ENCODE data around the gene TRIM68. TPM values are rescaled to one million over a fixed set of nuclear protein-coding genes. Genes with fewer than 3 reads are reported as not detected.

Gene TRIM68
- total and polyA plus RNA-seq, 4 experiments from 2014 or later = 13.1 to 28.1 (median 19.9) TPM

GRCh38 chr11:4642043-4642442 is 34.0 kb upstream of the TRIM68 start:
- Mint-ChIP-seq H3K4me1 (no peaks in the 10 kb centered on the region), H3K9me3 (no peaks in the 10 kb centered on the region), H3K27ac (no peak overlapping the region), H3K27me3 (peaks cover 12 to 15% of the 10 kb centered on the region in 2 donors), H3K36me3 (no peaks in the 10 kb centered on the region), H3K4me3 (no peak overlapping the region)
- DNase-seq = no peak
- Histone ChIP-seq H3K27me3 (ENCODE audit: insufficient read depth, low read length) (no peaks in the 10 kb centered on the region), H3K4me3 (ENCODE audit: low read length in 2 of 2) (no peak overlapping the region), H3K4me1 (ENCODE audit: insufficient read depth, low read length) (no peaks in the 10 kb centered on the region), H3K27ac (ENCODE audit: low read depth, low read length) (no peak overlapping the region), H3K9me3 (ENCODE audit: control insufficient read depth in 1 of 2, low read length in 2 of 2) (no peaks in the 10 kb centered on the region), H3K36me3 (ENCODE audit: insufficient read depth, low read length) (no peaks in the 10 kb centered on the region)
- ChIA-PET CTCF (ENCODE audit: partially characterized antibody) (no interaction called here), POLR2A (ENCODE audit: partially characterized antibody) (no interaction called here)
- intact Hi-C loops (cut with micrococcal nuclease) = no loop called here

- H3K4me3 ChIP-seq (ENCODE audit: low read length in 2 of 2) = no peak overlapping the region
- POLR2A ChIA-PET (ENCODE audit: partially characterized antibody) = no interaction called here
- H3K9me3 ChIP-seq (ENCODE audit: control insufficient read depth in 1 of 2, low read length in 2 of 2) = no peaks in the 10 kb centered on the region
- H3K9me3 Mint-ChIP-seq = no peaks in the 10 kb centered on the region
- no peak for DNase-seq
- H3K36me3 Mint-ChIP-seq = no peaks in the 10 kb centered on the region
- no peaks in the 10 kb centered on the region for H3K27me3 ChIP-seq (ENCODE audit: insufficient read depth, low read length)
- no peak overlapping the region for H3K4me3 Mint-ChIP-seq
- no peak overlapping the region for H3K27ac Mint-ChIP-seq
- no peaks in the 10 kb centered on the region for H3K4me1 Mint-ChIP-seq
- intact Hi-C loops (cut with micrococcal nuclease) = no loop called here
- H3K27me3 Mint-ChIP-seq = peaks cover 12 to 15% of the 10 kb centered on the region in 2 donors
- no peaks in the 10 kb centered on the region for H3K4me1 ChIP-seq (ENCODE audit: insufficient read depth, low read length)
- CTCF ChIA-PET (ENCODE audit: partially characterized antibody) = no interaction called here
- no peaks in the 10 kb centered on the region for H3K36me3 ChIP-seq (ENCODE audit: insufficient read depth, low read length)
- H3K27ac ChIP-seq (ENCODE audit: low read depth, low read length) = no peak overlapping the region
Observed at GRCh38 chr11:4641501-4641900, 33.5 kb upstream of the TRIM68 start.

GRCh38 chr11:4639931-4640330 is 31.9 kb upstream of the TRIM68 start:
- no peaks in the 10 kb centered on the region for H3K36me3 ChIP-seq (ENCODE audit: insufficient read depth, low read length)
- no peaks in the 10 kb centered on the region for H3K9me3 ChIP-seq (ENCODE audit: control insufficient read depth in 1 of 2, low read length in 2 of 2)
- no peak overlapping the region for H3K4me3 ChIP-seq (ENCODE audit: low read length in 2 of 2)
- H3K27me3 ChIP-seq (ENCODE audit: insufficient read depth, low read length) = no peaks in the 10 kb centered on the region
- CTCF ChIA-PET (ENCODE audit: partially characterized antibody) = interaction anchor here (0.7 kb wide), 1 partner anchor 9 kb away, joined by 3 read pairs; no protein-coding TSS in a partner anchor
- DNase-seq = no peak
- intact Hi-C loops (cut with micrococcal nuclease) = no loop called here
- Mint-ChIP-seq H3K27ac (no peak overlapping the region), H3K4me3 (no peak overlapping the region), H3K27me3 (peaks cover 12 to 14% of the 10 kb centered on the region in 2 donors), H3K36me3 (no peaks in the 10 kb centered on the region), H3K9me3 (no peaks in the 10 kb centered on the region), H3K4me1 (no peaks in the 10 kb centered on the region)
- no peaks in the 10 kb centered on the region for H3K4me1 ChIP-seq (ENCODE audit: insufficient read depth, low read length)
- POLR2A ChIA-PET (ENCODE audit: partially characterized antibody) = no interaction called here
- no peak overlapping the region for H3K27ac ChIP-seq (ENCODE audit: low read depth, low read length)

- Histone ChIP-seq H3K9me3 (ENCODE audit: control insufficient read depth in 1 of 2, low read length in 2 of 2) (no peaks in the 10 kb centered on the region), H3K4me1 (ENCODE audit: insufficient read depth, low read length) (no peaks in the 10 kb centered on the region), H3K4me3 (ENCODE audit: low read length in 2 of 2) (no peak overlapping the region), H3K27me3 (ENCODE audit: insufficient read depth, low read length) (no peaks in the 10 kb centered on the region), H3K36me3 (ENCODE audit: insufficient read depth, low read length) (no peaks in the 10 kb centered on the region), H3K27ac (ENCODE audit: low read depth, low read length) (no peak overlapping the region)
- POLR2A ChIA-PET (ENCODE audit: partially characterized antibody) = no interaction called here
- Mint-ChIP-seq H3K36me3 (no peaks in the 10 kb centered on the region), H3K4me3 (no peak overlapping the region), H3K9me3 (no peaks in the 10 kb centered on the region), H3K27ac (no peak overlapping the region), H3K4me1 (no peaks in the 10 kb centered on the region), H3K27me3 (peaks cover 7 to 9% of the 10 kb centered on the region in 2 donors)
- intact Hi-C loops (cut with micrococcal nuclease) = loop anchor here (1.0 to 2.0 kb wide), 3 partner anchors 451 to 1253 kb away; partner anchors contain the start of gene OR52N2
- no peak for DNase-seq
- CTCF ChIA-PET (ENCODE audit: partially characterized antibody) = interaction anchor here (0.7 to 2.8 kb wide), 16 partner anchors 8 to 1716 kb away, joined by 3 to 34 read pairs (median 6); partner anchors contain the start of gene OR52N2
Observed at GRCh38 chr11:4637662-4638047, 29.6 kb upstream of the TRIM68 start.

- H3K36me3 Mint-ChIP-seq = no peaks in the 10 kb centered on the region
- H3K4me3 Mint-ChIP-seq = no peak within 1 kb of the TSS
- Histone ChIP-seq H3K27ac (ENCODE audit: low read depth, low read length) (no peak within 1 kb of the TSS), H3K4me3 (ENCODE audit: low read length in 2 of 2) (no peak within 1 kb of the TSS), H3K4me1 (ENCODE audit: insufficient read depth, low read length) (no peaks in the 10 kb centered on the region), H3K36me3 (ENCODE audit: insufficient read depth, low read length) (no peaks in the 10 kb centered on the region), H3K27me3 (ENCODE audit: insufficient read depth, low read length) (no peaks in the 10 kb centered on the region), H3K9me3 (ENCODE audit: control insufficient read depth in 1 of 2, low read length in 2 of 2) (no peaks in the 10 kb centered on the region)
- peak; percentile 47 to 63 (median 59) for DNase-seq
- no peaks in the 10 kb centered on the region for H3K4me1 Mint-ChIP-seq
- peaks cover 6 to 9% of the 10 kb centered on the region in 2 donors for H3K27me3 Mint-ChIP-seq
- ChIA-PET POLR2A (ENCODE audit: partially characterized antibody) (no interaction called here), CTCF (ENCODE audit: partially characterized antibody) (interaction anchor here (0.7 to 2.8 kb wide), 28 partner anchors 9 to 1718 kb away, joined by 3 to 34 read pairs (median 4); partner anchors contain the start of gene OR52N2)
- no peak within 1 kb of the TSS for H3K27ac Mint-ChIP-seq
- no peaks in the 10 kb centered on the region for H3K9me3 Mint-ChIP-seq
- intact Hi-C loops (cut with micrococcal nuclease) = loop anchor here (1.0 to 2.0 kb wide), 3 partner anchors 450 to 1254 kb away; partner anchors contain the start of gene OR52N2
Observed at GRCh38 chr11:4636962-4637661, 29.1 kb upstream of the TRIM68 start, which contains the start of gene OR51D1. Gene OR51D1 (plus strand): TSS chr11:4637477. CDS start chr11:4639791, 2,314 bp downstream.

GRCh38 chr11:4636136-4636535 is 28.1 kb upstream of the TRIM68 start:
- Histone ChIP-seq H3K27me3 (ENCODE audit: insufficient read depth, low read length) (no peaks in the 10 kb centered on the region), H3K9me3 (ENCODE audit: control insufficient read depth in 1 of 2, low read length in 2 of 2) (no peaks in the 10 kb centered on the region), H3K4me1 (ENCODE audit: insufficient read depth, low read length) (no peaks in the 10 kb centered on the region), H3K4me3 (ENCODE audit: low read length in 2 of 2) (no peak overlapping the region), H3K36me3 (ENCODE audit: insufficient read depth, low read length) (no peaks in the 10 kb centered on the region), H3K27ac (ENCODE audit: low read depth, low read length) (no peak overlapping the region)
- H3K4me1 Mint-ChIP-seq = no peaks in the 10 kb centered on the region
- intact Hi-C loops (cut with micrococcal nuclease) = loop anchor here (2.0 kb wide), 2 partner anchors 449 to 1255 kb away; no protein-coding TSS in a partner anchor
- POLR2A ChIA-PET (ENCODE audit: partially characterized antibody) = no interaction called here
- peaks cover 6 to 7% of the 10 kb centered on the region in 2 donors for H3K27me3 Mint-ChIP-seq
- CTCF ChIA-PET (ENCODE audit: partially characterized antibody) = interaction anchor here (0.9 to 2.8 kb wide), 20 partner anchors 8 to 1255 kb away, joined by 3 to 34 read pairs (median 6); partner anchors contain the start of gene OR52N2
- peaks cover 0 to 8% (median 2%) of the 10 kb centered on the region in 8 donors for H3K9me3 Mint-ChIP-seq
- no peaks in the 10 kb centered on the region for H3K36me3 Mint-ChIP-seq
- no peak overlapping the region for H3K27ac Mint-ChIP-seq
- H3K4me3 Mint-ChIP-seq = no peak overlapping the region
- no peak for DNase-seq

- POLR2A ChIA-PET (ENCODE audit: partially characterized antibody) = no interaction called here
- peaks cover 32 to 35% of the 10 kb centered on the region in 2 donors for H3K27me3 Mint-ChIP-seq
- H3K9me3 ChIP-seq (ENCODE audit: control insufficient read depth in 1 of 2, low read length in 2 of 2) = peaks cover 0 to 6% of the 10 kb centered on the region in 2 donors
- intact Hi-C loops (cut with micrococcal nuclease) = no loop called here
- H3K36me3 ChIP-seq (ENCODE audit: insufficient read depth, low read length) = no peaks in the 10 kb centered on the region
- no peaks in the 10 kb centered on the region for H3K27me3 ChIP-seq (ENCODE audit: insufficient read depth, low read length)
- H3K27ac ChIP-seq (ENCODE audit: low read depth, low read length) = no peak overlapping the region
- no peaks in the 10 kb centered on the region for H3K4me1 ChIP-seq (ENCODE audit: insufficient read depth, low read length)
- H3K4me3 Mint-ChIP-seq = no peak overlapping the region
- no peak overlapping the region for H3K27ac Mint-ChIP-seq
- H3K4me3 ChIP-seq (ENCODE audit: low read length in 2 of 2) = no peak overlapping the region
- H3K9me3 Mint-ChIP-seq = peaks cover 10 to 33% (median 20%) of the 10 kb centered on the region in 8 donors
- H3K36me3 Mint-ChIP-seq = peaks cover 5 to 11% of the 10 kb centered on the region in 2 donors
- CTCF ChIA-PET (ENCODE audit: partially characterized antibody) = interaction anchor here (1.6 to 4.1 kb wide), 3 partner anchors 10 to 20 kb away, joined by 3 to 34 read pairs (median 8); partner anchors contain the start of gene OR51D1
- DNase-seq = peak in 4 of 5 donors; percentile 8 to 45 (median 22)
- H3K4me1 Mint-ChIP-seq = no peaks in the 10 kb centered on the region
Observed at GRCh38 chr11:4626207-4627099, 18.4 kb upstream of the TRIM68 start.

All from CD4-positive, alpha-beta memory T cell (primary cell).